Upper lobe of left lung (tissue), 6 donors: ENCODE measurements around the gene SMYD3. TPM values are rescaled to one million over a fixed set of nuclear protein-coding genes. Genes with fewer than 3 reads are reported as not detected.
A peak's percentile ranks its signal among the peaks of the same experiment; 100 is the strongest.
"Not testable (repeated sequence)": the region's sequence is repeated elsewhere in the genome, so short reads cannot be mapped to it uniquely, and the experiment has no call there.

ENCODE experiments used
- ATAC-seq, 2 donors: fragments of 200-7000 bp; cut with Tn5 transposase; one replicate each; pipeline ENCODE4 v1.9.1; 2022; ENCODE audit warnings: mild to moderate bottlenecking in 2 of 2, moderate library complexity in 2 of 2; ENCODE audit not compliant: low FRiP score in 2 of 2
- DNase-seq, 2 donors: peaks; one replicate each; pipeline ENCODE4 v3.0.0-alpha.2; 2019 to 2020
- H3K27ac ChIP-seq, 4 donors: fragments of 200-600 bp; sonication (generic); one replicate each; pipeline ENCODE4 v1.5.1; 2016 to 2019
- H3K27me3 ChIP-seq, 4 donors: fragments of 200-600 bp; sonication (generic); one replicate each; pipeline ENCODE4 v1.5.1; 2017 to 2019
- H3K36me3 ChIP-seq, 4 donors: fragments of 200-600 bp; sonication (generic); one replicate each; pipeline ENCODE4 v1.5.1; 2016 to 2019
- H3K4me1 ChIP-seq, 4 donors: fragments of 200-600 bp; sonication (generic); one replicate each; pipeline ENCODE4 v1.5.1; 2018 to 2019
- H3K4me3 ChIP-seq, 4 donors: fragments of 200-600 bp; sonication (generic); one replicate each; pipeline ENCODE4 v1.5.1; 2017 to 2019; ENCODE audit warnings: mild to moderate bottlenecking in 2 of 4, moderate library complexity in 1 of 4
- H3K9me3 ChIP-seq, 4 donors: fragments of 200-600 bp; sonication (generic); one replicate each; pipeline ENCODE4 v1.5.1; 2018 to 2019
- CTCF ChIP-seq, 6 experiments: fragments of 450-650 bp in 4 of 6; fragments of 200-600 bp in 2 of 6; sonication (generic) in 2 of 6; IDR thresholded peaks; one replicate each; pipeline ENCODE4 v1.5.1; 2016 to 2019; ENCODE audit warnings: antibody characterized with exemption in 6 of 6
- EP300 ChIP-seq, 4 donors: sonication (generic); formaldehyde crosslinking; IDR thresholded peaks; one replicate each; pipeline ENCODE4 v1.5.1; 2017; ENCODE audit warnings: antibody characterized with exemption in 4 of 4, control low read depth in 2 of 4
- POLR2A ChIP-seq, 4 donors: fragments of 450-650 bp; IDR thresholded peaks; one replicate each; pipeline ENCODE4 v1.5.1; 2016 to 2017; ENCODE audit warnings: antibody characterized with exemption in 4 of 4, mild to moderate bottlenecking in 2 of 4
- POLR2AphosphoS5 ChIP-seq, 2 donors: sonication (generic); formaldehyde crosslinking; IDR thresholded peaks; one replicate each; pipeline ENCODE4 v1.5.1; 2017; ENCODE audit warnings: antibody characterized with exemption in 2 of 2
- WGBS, 2 donors: methylation state at CpG; one replicate each; pipeline ENCODE4 v1.1.5; 2017 to 2018; 5-methylcytosine and 5-hydroxymethylcytosine counted together
- total RNA-seq, 6 donors: library from RNA; depleted of rRNA in 4 of 6; stranded (reverse); fragments of >200 nt in 4 of 6; gene quantifications; one replicate each; pipeline versions ENCODE4 v1.1.0 to v1.2.1, GENCODE V29; 2016 to 2021
- donor health status: DM: no; HTN: no; CAD: no; lungs with moderate emphysema.
- donor health status: DM: no; HTN: yes; CAD: no; lungs with severe emphysema.

Gene SMYD3
- total RNA-seq, 6 donors from 2014 or later = 22.7 to 109 (median 34.0) TPM

GRCh38 chr1:245978915-245979314 lies 528.2 kb downstream of the SMYD3 start:
- Histone ChIP-seq H3K27me3 (no peaks in the 10 kb centered on the region), H3K4me1 (no peaks in the 10 kb centered on the region), H3K36me3 (no peaks in the 10 kb centered on the region), H3K9me3 (no peaks in the 10 kb centered on the region), H3K4me3 (no peak overlapping the region), H3K27ac (no peak overlapping the region)
- WGBS, 2 donors = 90 to 94% methylated on average over 3 of the region's 3 CpGs
- no peak for DNase-seq
- TF ChIP-seq POLR2A (IDR thresholded peaks at IDR 0.05) (no peak), EP300 (IDR thresholded peaks at IDR 0.05) (no peak), CTCF (IDR thresholded peaks at IDR 0.05) (no peak), POLR2AphosphoS5 (IDR thresholded peaks at IDR 0.05) (no peak)
- ATAC-seq = no peak

- no peaks in the 10 kb centered on the region for H3K9me3 ChIP-seq
- ATAC-seq = no peak
- H3K27me3 ChIP-seq = no peaks in the 10 kb centered on the region
- no peak overlapping the region for H3K27ac ChIP-seq
- DNase-seq = no peak
- H3K4me1 ChIP-seq = no peaks in the 10 kb centered on the region
- 86 to 90% methylated on average over 3 to 5 of the region's 5 CpGs for WGBS, 2 donors
- H3K4me3 ChIP-seq = no peak overlapping the region
- no peaks in the 10 kb centered on the region for H3K36me3 ChIP-seq
- TF ChIP-seq CTCF (IDR thresholded peaks at IDR 0.05) (no peak), POLR2A (IDR thresholded peaks at IDR 0.05) (no peak), EP300 (IDR thresholded peaks at IDR 0.05) (no peak), POLR2AphosphoS5 (IDR thresholded peaks at IDR 0.05) (no peak)
Observed at GRCh38 chr1:245972476-245972875, 534.6 kb downstream of the SMYD3 start.

GRCh38 chr1:245971711-245972085 lies 535.4 kb downstream of the SMYD3 start:
- DNase-seq = no peak
- WGBS, 2 donors = 88 to 100% methylated on average over 1 to 2 of the region's 2 CpGs
- ATAC-seq = no peak
- Histone ChIP-seq H3K4me1 (no peaks in the 10 kb centered on the region), H3K27ac (no peak overlapping the region), H3K4me3 (no peak overlapping the region), H3K27me3 (no peaks in the 10 kb centered on the region), H3K36me3 (no peaks in the 10 kb centered on the region), H3K9me3 (no peaks in the 10 kb centered on the region)
- TF ChIP-seq POLR2A (IDR thresholded peaks at IDR 0.05) (no peak), POLR2AphosphoS5 (IDR thresholded peaks at IDR 0.05) (no peak), EP300 (IDR thresholded peaks at IDR 0.05) (no peak), CTCF (IDR thresholded peaks at IDR 0.05) (no peak)

GRCh38 chr1:245971076-245971710 lies 535.9 kb downstream of the SMYD3 start:
- DNase-seq, H3K9me3 ChIP-seq, H3K27ac ChIP-seq, H3K4me1 ChIP-seq, H3K4me3 ChIP-seq, ATAC-seq, H3K36me3 ChIP-seq, H3K27me3 ChIP-seq: not testable (repeated sequence)
- WGBS, 2 donors = 90 to 91% methylated on average over 10 of the region's 10 CpGs

GRCh38 chr1:245969283-245969682 lies 537.8 kb downstream of the SMYD3 start:
- H3K27ac ChIP-seq = no peak overlapping the region
- no peaks in the 10 kb centered on the region for H3K9me3 ChIP-seq
- no peaks in the 10 kb centered on the region for H3K4me1 ChIP-seq
- DNase-seq (no peak), ATAC-seq (peak in 1 of 2 donors; percentile 46)
- whole genome bisulfite sequencing, 2 donors = 66 to 85% methylated on average over 3 of the region's 3 CpGs
- TF ChIP-seq CTCF (IDR thresholded peaks at IDR 0.05) (no peak), EP300 (IDR thresholded peaks at IDR 0.05) (no peak), POLR2A (IDR thresholded peaks at IDR 0.05) (no peak), POLR2AphosphoS5 (IDR thresholded peaks at IDR 0.05) (no peak)
- no peak overlapping the region for H3K4me3 ChIP-seq
- H3K27me3 ChIP-seq = no peaks in the 10 kb centered on the region
- H3K36me3 ChIP-seq = no peaks in the 10 kb centered on the region
